Neural progenitor cell (in vitro differentiated cells): ENCODE results near the gene GLCCI1. TPM values are rescaled to one million over a fixed set of nuclear protein-coding genes. Genes with fewer than 3 reads are reported as not detected.

Source experiments
- DNase-seq: peaks from one replicate; pipeline ENCODE4 v3.0.0-alpha.2; 2016; ENCODE audit warnings: low spot score
- H2AFZ ChIP-seq: fragments of 200-600 bp; sonication (generic); replicated peaks from 2 replicates; pipeline ENCODE4 v1.6.1; 2016; ENCODE audit warnings: antibody characterized with exemption
- H3F3A ChIP-seq: fragments of 200-600 bp; sonication (generic); 2 replicates; pipeline ENCODE4 v1.6.1; 2016; ENCODE audit warnings: antibody characterized with exemption, low read depth
- H3K27ac ChIP-seq: fragments of 200-600 bp; sonication (generic); 2 replicates; pipeline ENCODE4 v1.5.1; 2016; ENCODE audit warnings: mild to moderate bottlenecking
- H3K27me3 ChIP-seq: fragments of 200-600 bp; sonication (generic); 2 replicates; pipeline ENCODE4 v1.6.1; 2016; ENCODE audit warnings: mild to moderate bottlenecking, moderate library complexity
- H3K36me3 ChIP-seq: fragments of 200-600 bp; sonication (generic); 2 replicates; pipeline ENCODE4 v1.5.1; 2016
- H3K4me1 ChIP-seq: fragments of 200-600 bp; sonication (generic); 2 replicates; pipeline ENCODE4 v1.6.1; 2016; ENCODE audit warnings: mixed run types
- H3K4me2 ChIP-seq: fragments of 200-600 bp; sonication (generic); 2 replicates; pipeline ENCODE4 v1.6.1; 2016
- H3K4me3 ChIP-seq: fragments of 200-600 bp; sonication (generic); 2 replicates; pipeline ENCODE4 v1.5.1; 2016
- H3K79me2 ChIP-seq: fragments of 200-600 bp; sonication (generic); 2 replicates; pipeline ENCODE4 v1.6.1; 2016; ENCODE audit warnings: low read depth
- H3K9ac ChIP-seq: fragments of 200-600 bp; sonication (generic); 2 replicates; pipeline ENCODE4 v1.6.1; 2016
- H3K9me3 ChIP-seq: fragments of 200-600 bp; sonication (generic); 2 replicates; pipeline ENCODE4 v1.5.1; 2016; ENCODE audit warnings: low read depth
- H4K20me1 ChIP-seq: fragments of 200-600 bp; sonication (generic); 2 replicates; pipeline ENCODE4 v1.6.1; 2016; ENCODE audit warnings: low read depth
- H3K27ac Mint-ChIP-seq: 3 replicates; pipeline ENCODE4 v1.8.0; 2021; ENCODE audit warnings: mixed read lengths
- H3K27me3 Mint-ChIP-seq: 2 replicates; pipeline ENCODE4 v1.8.0; 2022; ENCODE audit warnings: low read depth, mild to moderate bottlenecking, inconsistent platforms, moderate library complexity, mixed read lengths; ENCODE audit not compliant: insufficient read depth
- H3K36me3 Mint-ChIP-seq: 3 replicates; pipeline ENCODE4 v1.8.0; 2021; ENCODE audit warnings: mixed read lengths
- H3K4me1 Mint-ChIP-seq: 3 replicates; pipeline ENCODE4 v1.8.0; 2021; ENCODE audit warnings: mixed read lengths
- H3K4me3 Mint-ChIP-seq: 3 replicates; pipeline ENCODE4 v1.8.0; 2021; ENCODE audit warnings: mild to moderate bottlenecking, moderate library complexity, mixed read lengths
- H3K9me3 Mint-ChIP-seq: 3 replicates; pipeline ENCODE4 v1.8.0; 2020; ENCODE audit warnings: mixed read lengths
- CTCF ChIP-seq: fragments of 200-600 bp; sonication (generic); IDR thresholded peaks from 2 replicates; pipeline ENCODE4 v1.5.1; 2017; ENCODE audit warnings: antibody characterized with exemption, mild to moderate bottlenecking
- EZH2 ChIP-seq: fragments of 200-600 bp; sonication (generic); IDR thresholded peaks from 2 replicates; pipeline ENCODE4 v1.6.1; 2017; ENCODE audit warnings: antibody characterized with exemption, mild to moderate bottlenecking, moderate library complexity
- EZH2phosphoT487 ChIP-seq: fragments of 200-600 bp; sonication (generic); IDR thresholded peaks from 2 replicates; pipeline ENCODE4 v1.6.1; 2017; ENCODE audit warnings: antibody characterized with exemption
- total RNA-seq: library from RNA; depleted of rRNA; stranded (reverse); fragments of >200 nt; gene quantifications from 2 replicates; pipeline ENCODE4 v1.2.3, GENCODE V29; 2015; ENCODE audit warnings: low replicate concordance

Gene GLCCI1
- total RNA-seq = 46.6 and 78.0 TPM in 2 replicates

DNA sequence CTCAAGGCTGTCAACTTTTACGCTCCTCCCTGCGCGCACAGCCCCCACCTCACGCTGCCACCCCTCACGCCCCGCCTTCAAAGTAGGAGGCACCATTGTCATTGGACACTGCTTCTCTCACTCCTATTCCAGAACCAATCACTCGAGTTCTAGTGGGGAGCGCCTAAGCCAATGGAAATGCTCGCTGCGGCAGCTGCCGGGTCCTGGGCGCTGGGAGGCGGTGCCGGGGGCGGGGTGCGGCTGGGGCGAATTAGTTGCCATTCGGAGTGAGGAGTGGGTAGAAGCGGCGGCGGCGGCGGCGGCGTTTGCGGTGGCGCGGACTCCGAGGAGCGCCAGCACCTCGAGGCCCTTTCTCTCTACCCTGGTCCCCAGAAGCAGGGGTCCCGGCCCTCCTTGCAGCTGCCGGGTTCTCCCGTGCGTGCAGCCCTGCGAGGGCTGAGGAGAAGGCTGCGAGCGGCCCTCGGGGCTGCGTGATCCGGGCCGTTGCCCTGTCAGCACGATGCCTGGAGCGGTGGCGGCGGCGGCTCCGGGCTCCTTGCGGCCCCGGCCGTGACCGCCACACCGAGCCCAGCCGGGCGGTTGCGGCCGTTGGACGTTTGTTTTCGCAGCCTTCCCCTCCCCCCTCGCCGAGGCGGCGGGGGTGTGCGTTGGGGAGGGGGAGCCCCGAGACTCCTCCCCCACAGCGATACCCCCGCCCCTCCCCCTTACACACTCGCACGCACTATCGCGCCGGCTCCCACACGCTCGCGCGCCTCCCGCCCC is at the start of gene GLCCI1:
TSS of gene GLCCI1 (plus strand) at position 253 of the 762 bp plus-strand sequence. CDS start 555 bp downstream, outside the sequence.
- peak within 1 kb of the TSS; percentile 71 for H2AFZ ChIP-seq
- H3K36me3 Mint-ChIP-seq = no peaks in the 10 kb centered on the region

GRCh38 chr7:7919449-7919945 is 49.1 kb upstream of the GLCCI1 start:
- Mint-ChIP-seq H3K4me1 (peaks cover 28% of the 10 kb centered on the region), H3K9me3 (no peaks in the 10 kb centered on the region)
- H3K4me1 ChIP-seq = peaks cover 39% of the 10 kb centered on the region

More for the DNA sequence above, at the start of gene GLCCI1:
- Histone ChIP-seq H3K9ac (peak within 1 kb of the TSS; percentile 58), H3K4me3 (peak within 1 kb of the TSS; percentile 93), H3K27ac (peak within 1 kb of the TSS; percentile 89), H3K27me3 (no peaks in the 10 kb centered on the region), H3K9me3 (no peaks in the 10 kb centered on the region), H3K4me1 (peaks cover 34% of the 10 kb centered on the region), H3F3A (peaks cover 4% of the 10 kb centered on the region), H3K4me2 (peak within 1 kb of the TSS; percentile 94), H3K36me3 (no peaks in the 10 kb centered on the region), H4K20me1 (peaks cover 34% of the 10 kb centered on the region), H3K79me2 (peaks cover 42% of the 10 kb centered on the region)
- peak; percentile 98 for DNase-seq
- Mint-ChIP-seq H3K27ac (no peak within 1 kb of the TSS), H3K4me1 (peaks cover 13% of the 10 kb centered on the region), H3K9me3 (no peaks in the 10 kb centered on the region), H3K27me3 (no peaks in the 10 kb centered on the region), H3K4me3 (peak within 1 kb of the TSS; percentile 94)
- no peak for TF ChIP-seq EZH2phosphoT487
- no peak for TF ChIP-seq CTCF
- no peak for TF ChIP-seq EZH2

GRCh38 chr7:7920056-7920455 is 48.5 kb upstream of the GLCCI1 start:
- Histone ChIP-seq H3K4me2 (peak overlapping the region; percentile 11), H3K9me3 (no peaks in the 10 kb centered on the region), H3F3A (no peaks in the 10 kb centered on the region), H3K79me2 (no peaks in the 10 kb centered on the region), H3K9ac (no peak overlapping the region), H3K27me3 (no peaks in the 10 kb centered on the region), H3K4me3 (no peak overlapping the region), H3K27ac (no peak overlapping the region), H4K20me1 (no peaks in the 10 kb centered on the region), H2AFZ (no peak overlapping the region), H3K36me3 (no peaks in the 10 kb centered on the region), H3K4me1 (peaks cover 41% of the 10 kb centered on the region)
- Mint-ChIP-seq H3K27me3 (no peaks in the 10 kb centered on the region), H3K9me3 (no peaks in the 10 kb centered on the region), H3K27ac (no peak overlapping the region), H3K36me3 (no peaks in the 10 kb centered on the region), H3K4me1 (peaks cover 30% of the 10 kb centered on the region), H3K4me3 (no peak overlapping the region)
- TF ChIP-seq CTCF (no peak), EZH2 (no peak), EZH2phosphoT487 (no peak)
- DNase-seq = no peak

More at GRCh38 chr7:7919449-7919945, 49.1 kb upstream of the GLCCI1 start:
- Histone ChIP-seq H3K4me3 (no peak overlapping the region), H3K9me3 (no peaks in the 10 kb centered on the region), H3K27ac (no peak overlapping the region), H3K79me2 (no peaks in the 10 kb centered on the region), H2AFZ (no peak overlapping the region), H3K4me2 (no peak overlapping the region), H3K9ac (no peak overlapping the region), H3K27me3 (no peaks in the 10 kb centered on the region), H3F3A (no peaks in the 10 kb centered on the region), H4K20me1 (no peaks in the 10 kb centered on the region), H3K36me3 (no peaks in the 10 kb centered on the region)
- DNase-seq = no peak
- H3K27ac Mint-ChIP-seq = no peak overlapping the region
- no peak overlapping the region for H3K4me3 Mint-ChIP-seq
- TF ChIP-seq CTCF (no peak), EZH2 (no peak)
- no peaks in the 10 kb centered on the region for H3K36me3 Mint-ChIP-seq
- H3K27me3 Mint-ChIP-seq = no peaks in the 10 kb centered on the region
